Activated T-helper 1 cell treated with anti-CD3 and anti-CD28 coated beads, Interleukin-12 subunit alpha, Interleukin-12 subunit beta, Interleukin-2, Interleukin-4 antibody, amounts not matched to agents 30 ng/mL and 10 ng/mL and 1 ng/mL, durations not matched to agents 14 hours and 24 hours and 36 hours (primary cell): ENCODE results near the gene CNOT10. TPM values are rescaled to one million over a fixed set of nuclear protein-coding genes. Genes with fewer than 3 reads are reported as not detected.
"Not testable (repeated sequence)": the region's sequence is repeated elsewhere in the genome, so short reads cannot be mapped to it uniquely, and the experiment has no call there.

Experiments used
- DNase-seq: peaks from one replicate; pipeline ENCODE4 v3.0.0; 2021; ENCODE audit warnings: low spot score
- H3K27ac Mint-ChIP-seq: one replicate; pipeline ENCODE4 v1.8.0; 2021; ENCODE audit warnings: mild to moderate bottlenecking, mixed read lengths
- H3K27me3 Mint-ChIP-seq: one replicate; pipeline ENCODE4 v1.8.0; 2022; ENCODE audit warnings: mild to moderate bottlenecking, moderate library complexity, mixed read lengths; ENCODE audit not compliant: insufficient read depth
- H3K36me3 Mint-ChIP-seq: one replicate; pipeline ENCODE4 v1.8.0; 2021; ENCODE audit warnings: low read depth, mixed read lengths
- H3K4me1 Mint-ChIP-seq: one replicate; pipeline ENCODE4 v1.8.0; 2021; ENCODE audit warnings: low read depth, mixed read lengths
- H3K4me3 Mint-ChIP-seq: one replicate; pipeline ENCODE4 v1.8.0; 2021; ENCODE audit warnings: mild to moderate bottlenecking, moderate library complexity, mixed read lengths
- H3K9me3 Mint-ChIP-seq: one replicate; pipeline ENCODE4 v1.8.0; 2021; ENCODE audit warnings: mixed read lengths
- intact Hi-C: fragments of 100-400 bp; cut with micrococcal nuclease; formaldehyde crosslinking; loops from one replicate; pipeline ENCODE4 v1.15.1; 2024
- total RNA-seq: library from RNA; stranded (reverse); gene quantifications from 2 replicates; pipeline ENCODE4 v1.2.3, GENCODE V29; 2022

CNOT10 gene
- total RNA-seq, 1 donor from 2014 or later: 55.5 TPM

- no peaks in the 10 kb centered on the region for H3K9me3 Mint-ChIP-seq
- no peak overlapping the region for H3K4me3 Mint-ChIP-seq
- H3K27me3 Mint-ChIP-seq: peaks cover 15% of the 10 kb centered on the region
- intact Hi-C loops: no loop called here
- H3K27ac Mint-ChIP-seq: no peak overlapping the region
- no peaks in the 10 kb centered on the region for H3K36me3 Mint-ChIP-seq
- no peaks in the 10 kb centered on the region for H3K4me1 Mint-ChIP-seq
- DNase-seq: no peak
Observed at GRCh38 chr3:32667072-32667582, 17.9 kb upstream of the CNOT10 start.

- H3K27ac Mint-ChIP-seq, H3K4me3 Mint-ChIP-seq, H3K4me1 Mint-ChIP-seq, H3K9me3 Mint-ChIP-seq, intact Hi-C loops, H3K36me3 Mint-ChIP-seq, DNase-seq: not testable (repeated sequence)
- H3K27me3 Mint-ChIP-seq: peaks cover 15% of the 10 kb centered on the region
Observed at GRCh38 chr3:32669226-32669625, 15.8 kb upstream of the CNOT10 start.

- peaks cover 10% of the 10 kb centered on the region for H3K27me3 Mint-ChIP-seq
- H3K4me1 Mint-ChIP-seq, H3K4me3 Mint-ChIP-seq, intact Hi-C loops, DNase-seq, H3K9me3 Mint-ChIP-seq, H3K36me3 Mint-ChIP-seq, H3K27ac Mint-ChIP-seq: not testable (repeated sequence)
Observed at GRCh38 chr3:32673730-32674129, 11.3 kb upstream of the CNOT10 start.

- intact Hi-C loops: no loop called here
- no peaks in the 10 kb centered on the region for H3K4me1 Mint-ChIP-seq
- H3K27me3 Mint-ChIP-seq: peaks cover 12% of the 10 kb centered on the region
- H3K4me3 Mint-ChIP-seq: no peak overlapping the region
- DNase-seq: no peak
- H3K27ac Mint-ChIP-seq: no peak overlapping the region
- no peaks in the 10 kb centered on the region for H3K36me3 Mint-ChIP-seq
- no peaks in the 10 kb centered on the region for H3K9me3 Mint-ChIP-seq
Observed at GRCh38 chr3:32675164-32675563, 9.8 kb upstream of the CNOT10 start.

GRCh38 chr3:32675650-32676049 lies 9.3 kb upstream of the CNOT10 start:
- Mint-ChIP-seq H3K9me3 (no peaks in the 10 kb centered on the region), H3K36me3 (no peaks in the 10 kb centered on the region), H3K4me1 (no peaks in the 10 kb centered on the region), H3K27ac (no peak overlapping the region), H3K27me3 (peaks cover 10% of the 10 kb centered on the region), H3K4me3 (no peak overlapping the region)
- DNase-seq: no peak
- intact Hi-C loops: no loop called here

GRCh38 chr3:32681811-32682210 lies 3.2 kb upstream of the CNOT10 start:
- no peak for DNase-seq
- H3K4me1 Mint-ChIP-seq: peaks cover 20% of the 10 kb centered on the region
- H3K27ac Mint-ChIP-seq: no peak overlapping the region
- no peaks in the 10 kb centered on the region for H3K9me3 Mint-ChIP-seq
- peaks cover 10% of the 10 kb centered on the region for H3K27me3 Mint-ChIP-seq
- no peaks in the 10 kb centered on the region for H3K36me3 Mint-ChIP-seq
- no peak overlapping the region for H3K4me3 Mint-ChIP-seq
- intact Hi-C loops: loop anchor here (10.0 kb wide), 3 partner anchors 377 to 1147 kb away; partner anchors contain the start of gene STT3B

- Mint-ChIP-seq H3K27me3 (peaks cover 5% of the 10 kb centered on the region), H3K27ac (peak overlapping the region; percentile 88), H3K4me3 (peak overlapping the region; percentile 94), H3K4me1 (peaks cover 30% of the 10 kb centered on the region), H3K36me3 (peaks cover 7% of the 10 kb centered on the region), H3K9me3 (no peaks in the 10 kb centered on the region)
- no peak for DNase-seq
- intact Hi-C loops: loop anchor here (2.0 to 10.0 kb wide), 7 partner anchors 291 to 1149 kb away; partner anchors contain the start of genes CRTAP, GLB1, GPD1L and STT3B
Observed at GRCh38 chr3:32684029-32684799, 774 bp upstream of the CNOT10 start.

- Mint-ChIP-seq H3K36me3 (peaks cover 11% of the 10 kb centered on the region), H3K4me3 (peak overlapping the region; percentile 94), H3K4me1 (peaks cover 30% of the 10 kb centered on the region), H3K9me3 (no peaks in the 10 kb centered on the region), H3K27ac (peak overlapping the region; percentile 89), H3K27me3 (peaks cover 2% of the 10 kb centered on the region)
- intact Hi-C loops: loop anchor here (1.0 to 10.0 kb wide), 17 partner anchors 96 to 1151 kb away; partner anchors contain the start of genes CMTM6, CMTM8, CRTAP and DYNC1LI1
- DNase-seq: no peak
Observed at GRCh38 chr3:32685543-32686185, 676 bp downstream of the CNOT10 start.

- Mint-ChIP-seq H3K9me3 (no peaks in the 10 kb centered on the region), H3K4me3 (peak overlapping the region; percentile 94), H3K27me3 (peaks cover 2% of the 10 kb centered on the region), H3K36me3 (peaks cover 12% of the 10 kb centered on the region), H3K4me1 (peaks cover 30% of the 10 kb centered on the region), H3K27ac (no peak overlapping the region)
- intact Hi-C loops: loop anchor here (5.0 to 10.0 kb wide), 5 partner anchors 378 to 1152 kb away; partner anchors contain the start of genes CMTM8, PDCD6IP and STT3B
- no peak for DNase-seq
Observed at GRCh38 chr3:32686713-32687112, 1.7 kb downstream of the CNOT10 start.

- H3K4me1 Mint-ChIP-seq: peaks cover 17% of the 10 kb centered on the region
- H3K36me3 Mint-ChIP-seq: peaks cover 14% of the 10 kb centered on the region
- intact Hi-C loops: no loop called here
- H3K9me3 Mint-ChIP-seq: no peaks in the 10 kb centered on the region
- H3K27ac Mint-ChIP-seq: no peak overlapping the region
- no peak overlapping the region for H3K4me3 Mint-ChIP-seq
- H3K27me3 Mint-ChIP-seq: no peaks in the 10 kb centered on the region
- DNase-seq: no peak
Observed at GRCh38 chr3:32691847-32692246, 6.9 kb downstream of the CNOT10 start.

- no peaks in the 10 kb centered on the region for H3K27me3 Mint-ChIP-seq
- intact Hi-C loops: no loop called here
- peaks cover 11% of the 10 kb centered on the region for H3K4me1 Mint-ChIP-seq
- no peak for DNase-seq
- H3K9me3 Mint-ChIP-seq: no peaks in the 10 kb centered on the region
- H3K27ac Mint-ChIP-seq: no peak overlapping the region
- no peak overlapping the region for H3K4me3 Mint-ChIP-seq
- H3K36me3 Mint-ChIP-seq: peaks cover 7% of the 10 kb centered on the region
Observed at GRCh38 chr3:32696523-32696922, 11.5 kb downstream of the CNOT10 start.

- H3K4me1 Mint-ChIP-seq: peaks cover 17% of the 10 kb centered on the region
- no peak for DNase-seq
- no peak overlapping the region for H3K27ac Mint-ChIP-seq
- intact Hi-C loops: no loop called here
- no peak overlapping the region for H3K4me3 Mint-ChIP-seq
- H3K36me3 Mint-ChIP-seq: peaks cover 12% of the 10 kb centered on the region
- H3K9me3 Mint-ChIP-seq: no peaks in the 10 kb centered on the region
- no peaks in the 10 kb centered on the region for H3K27me3 Mint-ChIP-seq
Observed at GRCh38 chr3:32698506-32698905, 13.5 kb downstream of the CNOT10 start.

GRCh38 chr3:32699429-32699828 lies 14.4 kb downstream of the CNOT10 start:
- DNase-seq: no peak
- Mint-ChIP-seq H3K4me3 (no peak overlapping the region), H3K27ac (no peak overlapping the region), H3K4me1 (peaks cover 21% of the 10 kb centered on the region), H3K9me3 (no peaks in the 10 kb centered on the region), H3K27me3 (no peaks in the 10 kb centered on the region), H3K36me3 (peaks cover 15% of the 10 kb centered on the region)
- intact Hi-C loops: no loop called here
